Suprapubic skin (tissue), 3 donors: Measurements from ENCODE around the gene CCNB3.

Experiments
- EP300 ChIP-seq: sonication (generic); formaldehyde crosslinking; IDR thresholded peaks from one replicate; pipeline ENCODE4 v1.6.1; 2017; ENCODE audit warnings: antibody characterized with exemption
- POLR2A ChIP-seq, 2 donors: fragments of 450-650 bp; IDR thresholded peaks; one replicate each; pipeline ENCODE4 v1.6.1; 2017; ENCODE audit warnings: antibody characterized with exemption in 2 of 2, mild to moderate bottlenecking in 2 of 2, moderate library complexity in 2 of 2
- TF ChIP-seq, protein P1 (sequence below), 2 donors: fragments of 200-600 bp in 1 of 2; fragments of 450-650 bp in 1 of 2; sonication (generic) in 1 of 2; IDR thresholded peaks; one replicate each; pipeline ENCODE4 v1.5.1; 2016 to 2019; ENCODE audit warnings: antibody characterized with exemption in 2 of 2, mild to moderate bottlenecking in 1 of 2, moderate library complexity in 1 of 2

DNA sequence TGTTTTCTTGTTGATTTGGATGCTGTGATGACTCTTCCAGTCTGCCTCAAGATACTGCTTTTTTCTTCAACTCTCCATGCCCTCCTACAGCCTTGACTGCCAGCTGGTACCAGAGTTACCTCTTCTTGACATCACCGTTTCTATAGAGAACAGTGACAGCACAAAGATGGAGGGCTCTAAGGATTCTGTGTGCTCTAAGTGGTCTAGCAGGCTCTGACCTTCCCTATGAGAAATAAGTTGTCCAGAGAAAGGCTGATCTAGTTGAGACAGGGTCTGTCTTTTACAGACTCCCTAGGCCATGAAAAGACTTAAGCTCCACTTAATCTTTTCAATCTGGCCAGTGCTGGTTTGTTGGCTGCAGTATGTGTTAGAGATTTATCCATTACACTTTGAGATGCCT is 3.7 kb upstream of the CCNB3 start, which contains the start of gene AKAP4:
- TF ChIP-seq EP300 = no peak
- TF ChIP-seq POLR2A (IDR thresholded peaks at IDR 0.05) = no peak
- TF ChIP-seq, protein P1, sequence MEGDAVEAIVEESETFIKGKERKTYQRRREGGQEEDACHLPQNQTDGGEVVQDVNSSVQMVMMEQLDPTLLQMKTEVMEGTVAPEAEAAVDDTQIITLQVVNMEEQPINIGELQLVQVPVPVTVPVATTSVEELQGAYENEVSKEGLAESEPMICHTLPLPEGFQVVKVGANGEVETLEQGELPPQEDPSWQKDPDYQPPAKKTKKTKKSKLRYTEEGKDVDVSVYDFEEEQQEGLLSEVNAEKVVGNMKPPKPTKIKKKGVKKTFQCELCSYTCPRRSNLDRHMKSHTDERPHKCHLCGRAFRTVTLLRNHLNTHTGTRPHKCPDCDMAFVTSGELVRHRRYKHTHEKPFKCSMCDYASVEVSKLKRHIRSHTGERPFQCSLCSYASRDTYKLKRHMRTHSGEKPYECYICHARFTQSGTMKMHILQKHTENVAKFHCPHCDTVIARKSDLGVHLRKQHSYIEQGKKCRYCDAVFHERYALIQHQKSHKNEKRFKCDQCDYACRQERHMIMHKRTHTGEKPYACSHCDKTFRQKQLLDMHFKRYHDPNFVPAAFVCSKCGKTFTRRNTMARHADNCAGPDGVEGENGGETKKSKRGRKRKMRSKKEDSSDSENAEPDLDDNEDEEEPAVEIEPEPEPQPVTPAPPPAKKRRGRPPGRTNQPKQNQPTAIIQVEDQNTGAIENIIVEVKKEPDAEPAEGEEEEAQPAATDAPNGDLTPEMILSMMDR (IDR thresholded peaks at IDR 0.05) = no peak
